Nephron progenitor cell (in vitro differentiated cells): ENCODE results near the gene CARNS1.

Experiments used
- DNase-seq: peaks from one replicate; pipeline ENCODE4 v3.0.0; 2021
- H3K27ac Mint-ChIP-seq: 2 replicates; pipeline ENCODE4 v1.8.0; 2021; ENCODE audit warnings: mild to moderate bottlenecking, moderate library complexity, mixed read lengths
- H3K27me3 Mint-ChIP-seq: 2 replicates; pipeline ENCODE4 v1.8.0; 2021; ENCODE audit warnings: mild to moderate bottlenecking, low read depth, mixed read lengths; ENCODE audit not compliant: poor library complexity
- H3K36me3 Mint-ChIP-seq: 2 replicates; pipeline ENCODE4 v1.8.0; 2021; ENCODE audit warnings: low read depth, mixed read lengths
- H3K4me1 Mint-ChIP-seq: 2 replicates; pipeline ENCODE4 v1.8.0; 2021; ENCODE audit warnings: mixed read lengths
- H3K4me3 Mint-ChIP-seq: 2 replicates; pipeline ENCODE4 v1.8.0; 2021; ENCODE audit warnings: mild to moderate bottlenecking, moderate library complexity, mixed read lengths
- H3K9me3 Mint-ChIP-seq: 2 replicates; pipeline ENCODE4 v1.8.0; 2021; ENCODE audit warnings: mild to moderate bottlenecking, moderate library complexity, mixed read lengths
- CTCF ChIP-seq: fragments of 200-600 bp; sonication (generic); IDR thresholded peaks from 2 replicates; pipeline ENCODE4 v1.5.0; 2021; ENCODE audit warnings: antibody characterized with exemption

Gene CARNS1

GRCh38 chr11:67374571-67375281 lies 40.8 kb upstream of the CARNS1 start:
- TF ChIP-seq CTCF = no peak
- Mint-ChIP-seq H3K36me3 (no peaks in the 10 kb centered on the region), H3K4me3 (peak overlapping the region; percentile 88), H3K4me1 (peaks cover 71% of the 10 kb centered on the region), H3K27me3 (peaks cover 2% of the 10 kb centered on the region), H3K27ac (no peak overlapping the region), H3K9me3 (no peaks in the 10 kb centered on the region)
- no peak for DNase-seq

GRCh38 chr11:67375320-67376055 lies 40.0 kb upstream of the CARNS1 start:
- TF ChIP-seq CTCF = no peak
- no peak overlapping the region for H3K27ac Mint-ChIP-seq
- peaks cover 67% of the 10 kb centered on the region for H3K4me1 Mint-ChIP-seq
- H3K36me3 Mint-ChIP-seq = no peaks in the 10 kb centered on the region
- no peaks in the 10 kb centered on the region for H3K9me3 Mint-ChIP-seq
- H3K27me3 Mint-ChIP-seq = peaks cover 2% of the 10 kb centered on the region
- DNase-seq = no peak
- H3K4me3 Mint-ChIP-seq = peak overlapping the region; percentile 63

GRCh38 chr11:67376063-67376820 lies 39.2 kb upstream of the CARNS1 start:
- H3K27ac Mint-ChIP-seq = peak overlapping the region; percentile 51
- DNase-seq = no peak
- no peaks in the 10 kb centered on the region for H3K36me3 Mint-ChIP-seq
- H3K4me3 Mint-ChIP-seq = peak overlapping the region; percentile 63
- no peak for TF ChIP-seq CTCF
- H3K27me3 Mint-ChIP-seq = peaks cover 2% of the 10 kb centered on the region
- no peaks in the 10 kb centered on the region for H3K9me3 Mint-ChIP-seq
- H3K4me1 Mint-ChIP-seq = peaks cover 64% of the 10 kb centered on the region

GRCh38 chr11:67376873-67377808 lies 38.3 kb upstream of the CARNS1 start:
- DNase-seq = no peak
- H3K9me3 Mint-ChIP-seq = no peaks in the 10 kb centered on the region
- TF ChIP-seq CTCF = no peak

GRCh38 chr11:67378544-67378943 lies 36.9 kb upstream of the CARNS1 start:
- H3K4me3 Mint-ChIP-seq = peak overlapping the region; percentile 50
- H3K4me1 Mint-ChIP-seq = peaks cover 61% of the 10 kb centered on the region
- peaks cover 9% of the 10 kb centered on the region for H3K27me3 Mint-ChIP-seq
- TF ChIP-seq CTCF = no peak
- no peaks in the 10 kb centered on the region for H3K36me3 Mint-ChIP-seq
- DNase-seq = no peak
- no peak overlapping the region for H3K27ac Mint-ChIP-seq
- H3K9me3 Mint-ChIP-seq = no peaks in the 10 kb centered on the region

More at GRCh38 chr11:67376873-67377808, 38.3 kb upstream of the CARNS1 start:
- Mint-ChIP-seq H3K4me3 (peak overlapping the region; percentile 63), H3K36me3 (no peaks in the 10 kb centered on the region), H3K27me3 (peaks cover 6% of the 10 kb centered on the region), H3K4me1 (peaks cover 56% of the 10 kb centered on the region), H3K27ac (no peak overlapping the region)
